IMR-90 (cell line): Measurements from ENCODE around the gene SYT8. TPM values are rescaled to one million over a fixed set of nuclear protein-coding genes. Genes with fewer than 3 reads are reported as not detected.

Source experiments
- ATAC-seq: fragments of 200-7000 bp; cut with Tn5 transposase; 2 replicates; pipeline ENCODE4 v1.9.1; 2020; ENCODE audit warnings: low read depth, mild to moderate bottlenecking, moderate library complexity
- BruUV-seq: library from RNA; stranded (reverse); fragments of 400-500 nt; replicated peaks from 2 replicates; lab custom pipeline; 2021; lab: Mats Ljungman, UMichigan
- CTCF ChIA-PET: fragments of 300-600 bp; formaldehyde crosslinking; extraction: SDS; loops from one replicate; lab custom pipeline; 2021; ENCODE audit warnings: antibody characterized with exemption; lab: Yijun Ruan, JAX
- POLR2A ChIA-PET: fragments of 300-600 bp; sonication (Branson Sonifier 250); formaldehyde crosslinking; loops from one replicate; lab custom pipeline; 2022; ENCODE audit warnings: antibody characterized with exemption; ENCODE audit not compliant: unreplicated experiment; lab: Charles Lee
- DNase-seq: peaks from one replicate; pipeline ENCODE4 v3.0.0; 2013
- H2AFZ ChIP-seq: replicated peaks from 2 replicates; pipeline ENCODE3; 2013; ENCODE audit warnings: low read length, mild to moderate bottlenecking; ENCODE audit not compliant: poor library complexity
- H2AK5ac ChIP-seq: 2 replicates; pipeline ENCODE4 v1.6.1; 2013; ENCODE audit warnings: low read depth, low read length, inconsistent platforms
- H2AK9ac ChIP-seq: replicated peaks from 2 replicates; pipeline ENCODE3; 2013; ENCODE audit warnings: mild to moderate bottlenecking, low read depth, low read length, moderate library complexity; ENCODE audit not compliant: poor library complexity
- H2BK120ac ChIP-seq: 2 replicates; pipeline ENCODE4 v1.6.1; 2013; ENCODE audit warnings: low read depth, low read length, inconsistent platforms
- H2BK15ac ChIP-seq: 3 replicates; pipeline ENCODE4 v1.6.1; 2013; ENCODE audit warnings: low read depth, low read length, inconsistent platforms
- H2BK20ac ChIP-seq: 2 replicates; pipeline ENCODE4 v1.6.1; 2013; ENCODE audit warnings: low read depth, mild to moderate bottlenecking, inconsistent platforms, low read length, moderate library complexity
- H2BK5ac ChIP-seq: 2 replicates; pipeline ENCODE4 v1.6.1; 2013; ENCODE audit warnings: mild to moderate bottlenecking, low read depth, low read length, inconsistent platforms; ENCODE audit not compliant: poor library complexity, severe bottlenecking
- H3K14ac ChIP-seq: replicated peaks from 2 replicates; pipeline ENCODE4 v1.6.1; 2013; ENCODE audit warnings: low read depth, low read length, inconsistent platforms
- H3K18ac ChIP-seq: 2 replicates; pipeline ENCODE4 v1.6.1; 2013; ENCODE audit warnings: low read depth, low read length, control low read depth
- H3K23ac ChIP-seq: 2 replicates; pipeline ENCODE4 v1.6.1; 2013; ENCODE audit warnings: low read depth, low read length, inconsistent platforms
- H3K27ac ChIP-seq: 2 replicates; pipeline ENCODE4 v1.5.1; 2013; ENCODE audit warnings: mild to moderate bottlenecking, control low read depth, low read length; ENCODE audit not compliant: insufficient read depth
- H3K27me3 ChIP-seq: 2 replicates; pipeline ENCODE4 v1.6.1; 2013; ENCODE audit warnings: low read length; ENCODE audit not compliant: control insufficient read depth, insufficient read depth
- H3K36me3 ChIP-seq: 2 replicates; pipeline ENCODE4 v1.6.1; 2013; ENCODE audit warnings: low read length, mixed read lengths; ENCODE audit not compliant: control insufficient read depth, insufficient read depth
- H3K4ac ChIP-seq: 2 replicates; pipeline ENCODE4 v1.6.1; 2013; ENCODE audit warnings: low read depth, low read length, inconsistent platforms
- H3K4me1 ChIP-seq: 2 replicates; pipeline ENCODE4 v1.6.1; 2013; ENCODE audit warnings: low read length, mixed read lengths; ENCODE audit not compliant: control insufficient read depth, insufficient read depth
- H3K4me2 ChIP-seq: 2 replicates; pipeline ENCODE4 v1.6.1; 2013; ENCODE audit warnings: low read depth, mild to moderate bottlenecking, control low read depth, low read length, moderate library complexity
- H3K4me3 ChIP-seq: 2 replicates; pipeline ENCODE4 v1.5.1; 2013; ENCODE audit warnings: low read depth, mild to moderate bottlenecking, control low read depth, low read length, moderate library complexity; ENCODE audit not compliant: insufficient read depth
- H3K56ac ChIP-seq: 2 replicates; pipeline ENCODE4 v1.6.1; 2013; ENCODE audit warnings: low read length, inconsistent platforms; ENCODE audit not compliant: insufficient read depth; ENCODE audit errors: extremely low read depth
- H3K79me1 ChIP-seq, 2 experiments: 2 replicates each; pipeline ENCODE4 v1.6.1; 2013; ENCODE audit warnings: low read length in 2 of 2, inconsistent platforms in 1 of 2, low read depth in 1 of 2
- H3K9ac ChIP-seq: 2 replicates; pipeline ENCODE4 v1.6.1; 2013; ENCODE audit warnings: low read depth, low read length, control low read depth
- H3K9me1 ChIP-seq: 2 replicates; pipeline ENCODE4 v1.6.1; 2013; ENCODE audit warnings: low read length, inconsistent platforms; ENCODE audit not compliant: insufficient read depth
- H3K9me3 ChIP-seq: 2 replicates; pipeline ENCODE4 v1.6.1; 2013; ENCODE audit warnings: low read length; ENCODE audit not compliant: control insufficient read depth, insufficient read depth
- H4K20me1 ChIP-seq: 2 replicates; pipeline ENCODE4 v1.6.1; 2013; ENCODE audit warnings: low read length, inconsistent platforms; ENCODE audit not compliant: insufficient read depth
- H4K5ac ChIP-seq: 2 replicates; pipeline ENCODE4 v1.6.1; 2013; ENCODE audit warnings: mild to moderate bottlenecking, low read depth, low read length, control low read depth
- H4K8ac ChIP-seq, 2 experiments: 2 replicates each; pipeline ENCODE4 v1.6.1; 2013; ENCODE audit warnings: low read depth in 2 of 2, low read length in 2 of 2, control low read depth in 1 of 2, inconsistent platforms in 1 of 2
- H4K91ac ChIP-seq: 2 replicates; pipeline ENCODE4 v1.6.1; 2013; ENCODE audit warnings: low read depth, low read length, inconsistent platforms; ENCODE audit not compliant: insufficient read depth
- CHD1 ChIP-seq: IDR thresholded peaks from 2 replicates; pipeline ENCODE4 v1.6.1; 2012; ENCODE audit warnings: low read depth, low read length, improper control_type of control experiment
- POLR2A ChIP-seq: IDR thresholded peaks from 2 replicates; pipeline ENCODE4 v1.6.1; 2012; ENCODE audit warnings: mild to moderate bottlenecking, low read depth, low read length
- RAD21 ChIP-seq: IDR thresholded peaks from 2 replicates; pipeline ENCODE4 v1.6.1; 2012; ENCODE audit warnings: low read length, improper control_type of control experiment
- RCOR1 ChIP-seq: IDR thresholded peaks from 2 replicates; pipeline ENCODE4 v1.6.1; 2012; ENCODE audit warnings: mild to moderate bottlenecking, low read length, improper control_type of control experiment; ENCODE audit not compliant: insufficient replicate concordance
- WGBS, 2 experiments: methylation state at CpG; one replicate each; pipeline versions ENCODE4 v1.1.5 to v1.1.7; 2013; ENCODE audit warnings: missing lambda C conversion rate in 2 of 2; ENCODE audit not compliant: insufficient read length in 1 of 2; ENCODE audit errors: extremely low coverage in 2 of 2; 5-methylcytosine and 5-hydroxymethylcytosine counted together
- dilution Hi-C: fragments of 300-500 bp; cut with HindIII; formaldehyde crosslinking; loops from one replicate; pipeline ENCODE4 v1.14.3; 2018; ENCODE audit warnings: low sequenced_read_pairs; ENCODE audit not compliant: unreplicated experiment
- in situ Hi-C: fragments of 300-500 bp; cut with MboI; formaldehyde crosslinking; loops from 3 replicates; pipeline ENCODE4 v1.14.3; 2019; ENCODE audit warnings: low sequenced_read_pairs, inconsistent platforms, mixed read lengths
- intact Hi-C: fragments of 100-400 bp; cut with micrococcal nuclease; formaldehyde crosslinking; loops from 2 replicates; pipeline ENCODE4 v1.10.0; 2022
- polyA plus RNA-seq, 3 experiments: library from polyadenylated mRNA; depleted of rRNA; stranded (reverse); fragments of >200 nt; gene quantifications; 2 replicates each; pipeline ENCODE4 v1.2.3, GENCODE V29; 2012; ENCODE audit warnings: low replicate concordance in 1 of 3
- total RNA-seq: library from RNA; depleted of rRNA; stranded (reverse); fragments of >200 nt; gene quantifications from 2 replicates; pipeline ENCODE4 v1.2.3, GENCODE V29; 2012
- TF ChIP-seq, protein P1 (sequence below): fragments of 150-350 bp; IDR thresholded peaks from 2 replicates; pipeline ENCODE4 v1.6.1; 2016; ENCODE audit warnings: low read depth, mild to moderate bottlenecking, low read length, moderate library complexity, borderline replicate concordance

Gene SYT8
- total and polyA plus RNA-seq, 2 of the 4 experiments (the other 2 are of a cell fraction): not detected

DNA sequence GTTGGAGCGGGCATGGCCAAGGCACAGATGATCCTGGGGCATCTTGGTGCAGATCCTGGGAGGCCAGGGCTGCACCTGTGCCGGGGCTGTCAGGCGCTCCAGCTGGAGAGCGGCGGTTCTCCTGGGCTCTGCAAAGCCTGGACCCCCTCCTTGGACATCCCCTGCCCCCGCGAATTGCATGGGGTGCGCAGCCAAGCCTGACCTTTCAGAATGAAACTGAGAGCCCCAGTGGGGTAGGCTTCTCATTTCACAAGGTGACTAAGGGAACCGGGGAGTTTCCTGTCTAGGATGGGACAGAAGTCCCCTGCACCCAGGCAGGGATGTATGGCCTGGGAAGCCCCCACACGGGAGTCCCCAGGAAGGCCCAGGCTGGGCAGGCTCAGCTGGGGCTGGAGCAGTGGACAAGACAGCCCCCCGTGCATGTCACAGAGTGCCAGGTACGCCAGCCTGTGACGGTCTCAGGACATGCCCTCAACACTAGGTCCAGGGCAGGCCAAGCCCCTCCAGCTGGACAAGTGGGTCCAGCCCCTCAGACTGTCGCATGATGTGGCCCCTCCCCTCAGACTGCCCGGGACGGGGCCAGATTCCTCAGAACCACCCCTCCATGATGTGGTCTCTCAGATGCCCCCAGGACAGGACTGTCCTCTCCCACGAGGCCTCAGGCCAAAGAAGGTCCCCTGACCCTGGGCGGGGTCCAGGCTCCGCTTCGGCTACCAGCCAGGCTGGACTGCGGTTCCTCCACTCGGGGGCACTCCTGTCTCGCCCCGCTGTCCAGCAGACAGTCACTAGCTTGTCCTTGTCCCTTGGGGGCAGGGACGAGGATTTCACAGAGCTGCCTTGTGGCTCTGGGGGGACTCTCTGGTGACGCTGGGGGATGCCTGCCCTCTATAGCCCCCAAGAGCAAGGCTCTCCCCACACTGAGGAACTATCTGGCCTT lies 20.4 kb downstream of the SYT8 start:
- Histone ChIP-seq H3K4me3 (no peak overlapping the region), H3K9me1 (no peaks in the 10 kb centered on the region), H4K20me1 (no peaks in the 10 kb centered on the region), H3K4me1 (no peaks in the 10 kb centered on the region), H3K4me2 (no peak overlapping the region), H3K4ac (no peak overlapping the region), H2BK20ac (no peak overlapping the region), H3K18ac (no peak overlapping the region), H3K27ac (no peak overlapping the region), H2AK5ac (no peak overlapping the region), H4K91ac (no peak overlapping the region), H3K36me3 (no peaks in the 10 kb centered on the region), H3K9ac (no peak overlapping the region), H2AFZ (no peak overlapping the region), H3K9me3 (no peaks in the 10 kb centered on the region), H2BK120ac (no peak overlapping the region), H3K56ac (no peak overlapping the region), H4K5ac (no peak overlapping the region), H4K8ac (no peak overlapping the region), H3K14ac (no peak overlapping the region), H2AK9ac (no peak overlapping the region), H3K79me1 (no peaks in the 10 kb centered on the region), H3K23ac (no peak overlapping the region), H2BK5ac (no peak overlapping the region), H2BK15ac (no peak overlapping the region), H3K27me3 (peaks cover 36% of the 10 kb centered on the region)
- TF ChIP-seq POLR2A (no peak), RCOR1 (no peak), RAD21 (no peak), CHD1 (no peak)
- TF ChIP-seq, protein P1, sequence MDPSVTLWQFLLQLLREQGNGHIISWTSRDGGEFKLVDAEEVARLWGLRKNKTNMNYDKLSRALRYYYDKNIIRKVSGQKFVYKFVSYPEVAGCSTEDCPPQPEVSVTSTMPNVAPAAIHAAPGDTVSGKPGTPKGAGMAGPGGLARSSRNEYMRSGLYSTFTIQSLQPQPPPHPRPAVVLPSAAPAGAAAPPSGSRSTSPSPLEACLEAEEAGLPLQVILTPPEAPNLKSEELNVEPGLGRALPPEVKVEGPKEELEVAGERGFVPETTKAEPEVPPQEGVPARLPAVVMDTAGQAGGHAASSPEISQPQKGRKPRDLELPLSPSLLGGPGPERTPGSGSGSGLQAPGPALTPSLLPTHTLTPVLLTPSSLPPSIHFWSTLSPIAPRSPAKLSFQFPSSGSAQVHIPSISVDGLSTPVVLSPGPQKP: no peak
- DNase-seq (no peak), ATAC-seq (no peak)
- ChIA-PET CTCF (no interaction called here), POLR2A (no interaction called here)
- dilution Hi-C loops: no loop called here
- WGBS, 2 experiments: 85% methylated on average over 14 of the region's 26 CpGs; no CpG with 5 or more reads in 1 of the 2 experiments
- intact Hi-C loops: no loop called here
- BruUV-seq: no TSS peak
- in situ Hi-C loops: no loop called here
